ENCODE data around the gene FARSB. TPM values are rescaled to one million over a fixed set of nuclear protein-coding genes. Genes with fewer than 3 reads are reported as not detected.

The FARSB gene
- total and polyA plus RNA-seq, 10 donors, result 7.8 to 17.4 (median 12.7) TPM

- H3K27me3 ChIP-seq (replicated peaks in 1 of 7), result peaks cover 6 to 67% (median 15%) of the 10 kb centered on the region in 7 donors
- no peak for DNase-seq
- H3K36me3 ChIP-seq, result no peaks in the 10 kb centered on the region
- H3K27ac ChIP-seq, result no peak overlapping the region
- 74 to 85% (median 79%) methylated on average over 7 of the region's 7 CpGs for WGBS, 5 donors
- H3K9me3 ChIP-seq, result no peaks in the 10 kb centered on the region
- H3K4me3 ChIP-seq, result no peak overlapping the region
- TF ChIP-seq POLR2A (IDR thresholded peaks at IDR 0.05) (no peak), POLR2AphosphoS5 (IDR thresholded peaks at IDR 0.05) (no peak), CTCF (IDR thresholded peaks at IDR 0.05 in 8 of 11, conservative IDR thresholded peaks at IDR 0.05 in 3 of 11) (no peak)
- H3K4me1 ChIP-seq, result peaks cover 0 to 24% (median 14%) of the 10 kb centered on the region in 6 donors
- intact Hi-C loops (cut with DNase I; ENCODE audit: low total_unique reads), result no loop called here
Measured at GRCh38 chr2:222673273-222673672, 17.4 kb upstream of the FARSB start.

GRCh38 chr2:222672068-222672401 lies 16.1 kb upstream of the FARSB start:
- Histone ChIP-seq H3K9me3 (no peaks in the 10 kb centered on the region), H3K4me3 (peak overlapping the region in 6 of 8 donors; percentile 34 to 67 (median 38)), H3K27me3 (replicated peaks in 1 of 7) (peaks cover 6 to 60% (median 15%) of the 10 kb centered on the region in 7 donors), H3K4me1 (peaks cover 0 to 24% (median 14%) of the 10 kb centered on the region in 6 donors), H3K36me3 (no peaks in the 10 kb centered on the region), H3K27ac (no peak overlapping the region)
- 16 to 28% (median 24%) methylated on average over 10 of the region's 10 CpGs for WGBS, 5 donors
- intact Hi-C loops (cut with DNase I; ENCODE audit: low total_unique reads), result no loop called here
- no peak for TF ChIP-seq CTCF (IDR thresholded peaks at IDR 0.05 in 8 of 11, conservative IDR thresholded peaks at IDR 0.05 in 3 of 11)
- TF ChIP-seq POLR2A (IDR thresholded peaks at IDR 0.05), result no peak
- no peak for TF ChIP-seq POLR2AphosphoS5 (IDR thresholded peaks at IDR 0.05)
- DNase-seq, result no peak

GRCh38 chr2:222671259-222672067 lies 15.6 kb upstream of the FARSB start, which contains the start of gene MOGAT1:
Gene MOGAT1, plus strand, starts transcription at chr2:222671658. Its CDS starts 128 bp downstream, at chr2:222671786.
- Histone ChIP-seq H3K27ac (peak within 1 kb of the TSS in 1 of 8 donors; percentile 38), H3K27me3 (replicated peaks in 1 of 7) (peaks cover 6 to 60% (median 15%) of the 10 kb centered on the region in 7 donors), H3K4me1 (peaks cover 0 to 24% (median 14%) of the 10 kb centered on the region in 6 donors), H3K4me3 (peak within 1 kb of the TSS; percentile 18 to 67 (median 36)), H3K36me3 (no peaks in the 10 kb centered on the region), H3K9me3 (no peaks in the 10 kb centered on the region)
- TF ChIP-seq CTCF (IDR thresholded peaks at IDR 0.05 in 8 of 11, conservative IDR thresholded peaks at IDR 0.05 in 3 of 11), result no peak
- peak in 1 of 3 donors; percentile 49 for TF ChIP-seq POLR2AphosphoS5 (IDR thresholded peaks at IDR 0.05)
- TF ChIP-seq POLR2A (IDR thresholded peaks at IDR 0.05), result no peak
- intact Hi-C loops (cut with DNase I; ENCODE audit: low total_unique reads), result no loop called here
- WGBS, 5 donors, result 3 to 8% (median 5%) methylated on average over 29 to 66 of the region's 66 CpGs
- peak; percentile 87 for DNase-seq
